KMS-11 (cell line): ENCODE results near the gene LDHAL6A.

Experiments
- H2AFZ ChIP-seq: fragments of 200-600 bp; sonication (generic); 2 replicates; pipeline ENCODE4 v1.6.1; 2016; ENCODE audit warnings: antibody characterized with exemption, mixed run types, low read depth
- H3K27ac ChIP-seq: fragments of 200-600 bp; sonication (generic); 2 replicates; pipeline ENCODE4 v1.6.1; 2016; ENCODE audit warnings: mild to moderate bottlenecking, mixed run types
- H3K27me3 ChIP-seq: fragments of 200-600 bp; sonication (generic); 2 replicates; pipeline ENCODE4 v1.6.1; 2017; ENCODE audit warnings: mild to moderate bottlenecking, low read depth, mixed run types, moderate library complexity; ENCODE audit not compliant: insufficient read depth
- H3K36me3 ChIP-seq: fragments of 200-600 bp; sonication (generic); 2 replicates; pipeline ENCODE4 v1.6.1; 2017; ENCODE audit warnings: mild to moderate bottlenecking, mixed run types; ENCODE audit not compliant: insufficient read depth
- H3K4me1 ChIP-seq: fragments of 200-600 bp; sonication (generic); 2 replicates; pipeline ENCODE4 v1.6.1; 2016; ENCODE audit warnings: mild to moderate bottlenecking, low read depth, mixed run types; ENCODE audit not compliant: poor library complexity, severe bottlenecking
- H3K4me2 ChIP-seq: fragments of 200-600 bp; sonication (generic); 2 replicates; pipeline ENCODE4 v1.7.0; 2016; ENCODE audit warnings: mild to moderate bottlenecking, mixed run types
- H3K4me3 ChIP-seq: fragments of 200-600 bp; sonication (generic); IDR thresholded peaks from 2 replicates; pipeline ENCODE4 v1.6.1; 2017; ENCODE audit warnings: low read depth, low read length, mixed read lengths; ENCODE audit not compliant: insufficient read depth
- H3K79me2 ChIP-seq: fragments of 200-600 bp; sonication (generic); 2 replicates; pipeline ENCODE4 v1.6.1; 2016; ENCODE audit warnings: low read depth, mixed run types; ENCODE audit not compliant: insufficient read depth
- H3K9ac ChIP-seq: fragments of 200-600 bp; sonication (generic); 2 replicates; pipeline ENCODE4 v1.6.1; 2016; ENCODE audit warnings: mild to moderate bottlenecking, mixed run types
- H4K20me1 ChIP-seq: fragments of 200-600 bp; sonication (generic); 2 replicates; pipeline ENCODE4 v1.6.1; 2016; ENCODE audit warnings: mild to moderate bottlenecking, mixed run types; ENCODE audit not compliant: insufficient read depth
- TF ChIP-seq, protein P1 (sequence below): fragments of 200-600 bp; sonication (generic); conservative IDR thresholded peaks from 2 replicates; pipeline ENCODE4 v1.6.1; 2017; ENCODE audit warnings: low read depth, mild to moderate bottlenecking, antibody characterized with exemption, low read length, moderate library complexity, mixed read lengths

LDHAL6A gene

DNA sequence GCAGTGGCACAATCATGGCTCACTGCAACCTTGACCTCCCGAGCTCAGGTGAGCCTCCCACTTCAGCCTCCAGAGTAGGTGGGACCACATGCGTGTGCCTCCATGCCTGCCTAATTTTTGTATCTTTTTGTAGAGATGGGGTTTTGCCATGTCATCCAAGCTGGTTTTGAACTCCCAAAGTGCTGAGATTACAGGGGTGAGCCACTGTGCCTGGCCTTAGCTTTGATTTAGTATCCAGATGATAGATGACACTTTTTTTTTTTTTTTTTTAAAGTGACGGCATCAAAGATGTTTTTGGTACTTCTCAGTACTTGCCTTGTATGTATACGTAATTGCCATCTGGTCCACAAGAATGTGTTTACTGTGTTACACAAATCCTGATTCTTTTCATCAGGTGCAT lies 23.4 kb downstream of the LDHAL6A start:
- Histone ChIP-seq H2AFZ (no peak overlapping the region), H3K4me3 (no peak overlapping the region), H3K27me3 (no peaks in the 10 kb centered on the region), H3K4me1 (no peaks in the 10 kb centered on the region), H4K20me1 (no peaks in the 10 kb centered on the region), H3K36me3 (peaks cover 4% of the 10 kb centered on the region; the same call in 1 of the 2 replicates), H3K79me2 (no peaks in the 10 kb centered on the region), H3K9ac (no peak overlapping the region), H3K4me2 (no peak overlapping the region), H3K27ac (no peak overlapping the region)
- TF ChIP-seq, protein P1, sequence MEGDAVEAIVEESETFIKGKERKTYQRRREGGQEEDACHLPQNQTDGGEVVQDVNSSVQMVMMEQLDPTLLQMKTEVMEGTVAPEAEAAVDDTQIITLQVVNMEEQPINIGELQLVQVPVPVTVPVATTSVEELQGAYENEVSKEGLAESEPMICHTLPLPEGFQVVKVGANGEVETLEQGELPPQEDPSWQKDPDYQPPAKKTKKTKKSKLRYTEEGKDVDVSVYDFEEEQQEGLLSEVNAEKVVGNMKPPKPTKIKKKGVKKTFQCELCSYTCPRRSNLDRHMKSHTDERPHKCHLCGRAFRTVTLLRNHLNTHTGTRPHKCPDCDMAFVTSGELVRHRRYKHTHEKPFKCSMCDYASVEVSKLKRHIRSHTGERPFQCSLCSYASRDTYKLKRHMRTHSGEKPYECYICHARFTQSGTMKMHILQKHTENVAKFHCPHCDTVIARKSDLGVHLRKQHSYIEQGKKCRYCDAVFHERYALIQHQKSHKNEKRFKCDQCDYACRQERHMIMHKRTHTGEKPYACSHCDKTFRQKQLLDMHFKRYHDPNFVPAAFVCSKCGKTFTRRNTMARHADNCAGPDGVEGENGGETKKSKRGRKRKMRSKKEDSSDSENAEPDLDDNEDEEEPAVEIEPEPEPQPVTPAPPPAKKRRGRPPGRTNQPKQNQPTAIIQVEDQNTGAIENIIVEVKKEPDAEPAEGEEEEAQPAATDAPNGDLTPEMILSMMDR = no peak

DNA sequence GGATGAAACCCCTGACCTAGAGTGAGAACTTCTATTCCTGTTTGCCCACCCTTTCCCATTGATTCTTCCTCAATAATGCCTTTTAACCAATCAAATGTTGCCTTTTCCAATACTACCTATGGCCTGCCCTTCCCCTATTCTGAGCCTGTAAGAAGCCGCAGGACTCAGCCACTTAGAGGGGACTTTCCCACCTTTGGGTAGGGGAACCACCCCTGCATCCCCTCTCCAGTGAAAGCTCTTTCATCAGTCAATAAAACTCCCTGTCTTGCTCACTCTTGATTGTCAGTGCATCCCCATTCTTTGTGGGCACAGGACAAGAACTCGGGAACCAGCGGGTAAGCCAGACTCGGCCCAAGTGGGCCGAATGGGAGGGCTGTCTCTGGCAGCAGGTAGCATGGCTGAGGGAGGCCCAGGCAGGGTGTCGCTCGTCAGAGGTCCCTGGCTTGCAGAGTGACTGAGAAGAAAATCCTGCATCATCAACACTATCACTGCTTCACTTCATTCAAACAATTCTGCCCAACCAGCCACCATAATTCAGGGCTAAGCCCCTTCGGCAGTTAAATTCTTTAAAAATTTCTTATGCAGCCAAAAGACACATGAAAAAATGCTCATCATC lies 30.4 kb downstream of the LDHAL6A start:
- Histone ChIP-seq H3K4me1 (no peaks in the 10 kb centered on the region), H4K20me1 (no peaks in the 10 kb centered on the region), H3K4me3 (no peak overlapping the region), H3K27me3 (no peaks in the 10 kb centered on the region), H3K9ac (no peak overlapping the region), H3K79me2 (no peaks in the 10 kb centered on the region), H2AFZ (no peak overlapping the region), H3K4me2 (no peak overlapping the region), H3K36me3 (peaks cover 4% of the 10 kb centered on the region; the same call in 1 of the 2 replicates), H3K27ac (no peak overlapping the region)
- TF ChIP-seq, protein P1 = no peak

DNA sequence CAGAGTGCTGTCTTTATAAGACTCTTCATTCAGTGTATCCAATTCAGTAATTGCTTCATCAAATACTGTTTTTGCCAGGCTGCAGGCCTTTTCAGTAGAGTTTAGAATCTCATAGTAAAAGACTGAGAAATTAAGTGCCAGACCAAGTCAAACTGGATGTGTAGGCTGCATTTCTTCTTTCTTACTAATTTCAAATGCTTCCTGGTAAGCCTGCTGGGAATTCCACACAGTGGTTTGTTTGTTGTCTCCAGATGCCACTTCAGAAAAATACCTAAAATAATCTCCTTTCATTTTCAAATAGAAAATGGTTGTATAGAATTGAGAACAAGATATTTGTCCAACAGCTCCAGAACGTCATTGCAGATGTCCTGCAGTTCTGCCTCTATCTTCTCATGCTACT lies 34.7 kb downstream of the LDHAL6A start:
- Histone ChIP-seq H3K4me3 (no peak overlapping the region), H3K4me2 (no peak overlapping the region), H3K4me1 (no peaks in the 10 kb centered on the region), H3K79me2 (no peaks in the 10 kb centered on the region), H3K36me3 (no peaks in the 10 kb centered on the region), H3K9ac (no peak overlapping the region), H3K27me3 (no peaks in the 10 kb centered on the region), H4K20me1 (no peaks in the 10 kb centered on the region), H2AFZ (no peak overlapping the region), H3K27ac (no peak overlapping the region)
- TF ChIP-seq, protein P1 = no peak

DNA sequence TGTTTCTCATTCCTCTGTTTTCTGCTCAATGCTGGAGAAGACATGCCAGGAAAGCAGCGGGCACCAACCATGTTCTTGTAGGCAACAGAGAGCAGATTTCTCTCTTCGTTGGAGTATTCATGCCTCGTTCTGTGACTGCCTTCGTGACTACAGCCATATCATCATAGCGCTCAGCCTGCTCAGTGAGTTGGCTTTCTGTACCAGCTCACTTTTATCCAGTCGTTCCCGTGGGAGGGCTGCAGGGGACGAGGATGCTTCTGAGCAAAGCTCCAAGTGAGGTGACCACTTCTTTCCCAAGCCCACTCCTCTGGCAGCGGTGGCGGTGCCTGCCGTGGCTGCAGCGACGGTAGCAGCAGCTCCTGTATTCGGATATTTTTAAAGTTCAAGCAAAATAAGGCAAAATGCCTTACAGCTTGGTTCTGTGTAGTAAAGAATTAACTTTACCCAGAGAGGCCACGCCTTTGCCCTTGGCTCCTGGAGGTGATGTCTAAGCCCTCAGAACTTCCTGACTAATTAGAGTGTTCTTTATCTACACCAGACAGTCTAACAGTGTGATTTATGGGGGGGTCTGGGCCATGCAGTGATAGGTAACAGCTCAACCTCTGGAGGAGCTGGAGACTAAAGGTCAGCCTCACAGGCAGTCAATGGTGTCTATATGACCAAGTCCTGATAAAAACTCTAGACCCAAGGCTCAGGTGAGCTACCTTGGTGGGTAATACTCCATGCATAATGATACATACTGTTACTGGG lies 35.3 kb downstream of the LDHAL6A start:
- Histone ChIP-seq H3K27ac (no peak overlapping the region), H3K9ac (no peak overlapping the region), H3K4me1 (no peaks in the 10 kb centered on the region), H3K4me2 (no peak overlapping the region), H2AFZ (no peak overlapping the region), H4K20me1 (no peaks in the 10 kb centered on the region), H3K36me3 (no peaks in the 10 kb centered on the region), H3K27me3 (no peaks in the 10 kb centered on the region), H3K4me3 (no peak overlapping the region), H3K79me2 (no peaks in the 10 kb centered on the region)
- TF ChIP-seq, protein P1 = no peak
